NCI-H82 (cell line): ENCODE results near the gene CLBA1.
"Not testable (repeated sequence)": the region's sequence is repeated elsewhere in the genome, so short reads cannot be mapped to it uniquely, and the experiment has no call there.

Source experiments
- DNase-seq: peaks from one replicate; lab custom pipeline; 2025; lab: John Stamatoyannopoulos, UW

The CLBA1 gene

GRCh38 chr14:104947881-104948735 lies 37.5 kb upstream of the CLBA1 start:
- DNase-seq = not testable (repeated sequence)

- no peak for DNase-seq
Measured at GRCh38 chr14:104948736-104949031, 36.9 kb upstream of the CLBA1 start.

- not testable (repeated sequence) for DNase-seq
Measured at GRCh38 chr14:104949406-104949955, 36.1 kb upstream of the CLBA1 start.

- no peak for DNase-seq
Measured at GRCh38 chr14:104950021-104950420, 35.6 kb upstream of the CLBA1 start.

- not testable (repeated sequence) for DNase-seq
Measured at GRCh38 chr14:104950701-104951100, 34.9 kb upstream of the CLBA1 start.

- not testable (repeated sequence) for DNase-seq
Measured at GRCh38 chr14:104951863-104952657, 33.5 kb upstream of the CLBA1 start.

- DNase-seq = no peak
Measured at GRCh38 chr14:104953097-104953496, 32.5 kb upstream of the CLBA1 start.

- no peak for DNase-seq
Measured at GRCh38 chr14:104953896-104954656, 31.5 kb upstream of the CLBA1 start.

GRCh38 chr14:104954746-104955395 lies 30.7 kb upstream of the CLBA1 start:
- no peak for DNase-seq

- no peak for DNase-seq
Measured at GRCh38 chr14:104955396-104955770, 30.2 kb upstream of the CLBA1 start.

GRCh38 chr14:104956290-104956890 lies 29.2 kb upstream of the CLBA1 start:
- no peak for DNase-seq

GRCh38 chr14:104957146-104958113 lies 28.2 kb upstream of the CLBA1 start:
- no peak for DNase-seq

- DNase-seq = no peak
Measured at GRCh38 chr14:104964546-104964945, 21.0 kb upstream of the CLBA1 start.

- no peak for DNase-seq
Measured at GRCh38 chr14:104965561-104966231, 19.9 kb upstream of the CLBA1 start.

GRCh38 chr14:104966261-104966865 lies 19.2 kb upstream of the CLBA1 start:
- no peak for DNase-seq

GRCh38 chr14:104966981-104967385 lies 18.6 kb upstream of the CLBA1 start:
- DNase-seq = no peak

- no peak for DNase-seq
Measured at GRCh38 chr14:104967386-104968152, 18.0 kb upstream of the CLBA1 start.

- peak; percentile 21 for DNase-seq
Measured at GRCh38 chr14:104968153-104968527, 17.4 kb upstream of the CLBA1 start.
